C4-2B (cell line): ENCODE results near the gene CNTN5.

Experiments used
- ZFX ChIP-seq: fragments of 450-650 bp; IDR thresholded peaks from 2 replicates; pipeline ENCODE4 v1.6.1; 2017
- TF ChIP-seq, protein P1 (sequence below): fragments of 450-650 bp; conservative IDR thresholded peaks from 2 replicates; pipeline ENCODE4 v1.5.1; 2017; ENCODE audit warnings: mild to moderate bottlenecking

DNA sequence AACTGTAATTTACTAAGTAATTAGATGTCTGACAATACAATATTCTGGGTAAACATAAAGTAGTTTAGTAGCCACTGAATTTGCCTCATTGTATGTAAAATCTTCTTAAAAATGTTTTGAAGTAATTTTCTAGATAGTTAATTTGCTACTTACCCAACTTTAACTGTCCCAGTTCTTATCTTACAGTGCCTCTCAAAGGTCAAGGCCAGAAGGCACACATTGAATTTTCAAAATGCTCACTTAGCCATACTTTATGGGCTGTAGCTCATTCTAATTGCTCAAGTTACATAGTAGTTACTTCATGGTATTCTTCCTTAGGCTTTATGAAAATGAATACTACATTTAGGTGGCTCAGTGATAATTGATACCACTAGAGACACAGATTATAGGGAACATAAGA lies 666.6 kb downstream of the CNTN5 start:
- TF ChIP-seq, protein P1, sequence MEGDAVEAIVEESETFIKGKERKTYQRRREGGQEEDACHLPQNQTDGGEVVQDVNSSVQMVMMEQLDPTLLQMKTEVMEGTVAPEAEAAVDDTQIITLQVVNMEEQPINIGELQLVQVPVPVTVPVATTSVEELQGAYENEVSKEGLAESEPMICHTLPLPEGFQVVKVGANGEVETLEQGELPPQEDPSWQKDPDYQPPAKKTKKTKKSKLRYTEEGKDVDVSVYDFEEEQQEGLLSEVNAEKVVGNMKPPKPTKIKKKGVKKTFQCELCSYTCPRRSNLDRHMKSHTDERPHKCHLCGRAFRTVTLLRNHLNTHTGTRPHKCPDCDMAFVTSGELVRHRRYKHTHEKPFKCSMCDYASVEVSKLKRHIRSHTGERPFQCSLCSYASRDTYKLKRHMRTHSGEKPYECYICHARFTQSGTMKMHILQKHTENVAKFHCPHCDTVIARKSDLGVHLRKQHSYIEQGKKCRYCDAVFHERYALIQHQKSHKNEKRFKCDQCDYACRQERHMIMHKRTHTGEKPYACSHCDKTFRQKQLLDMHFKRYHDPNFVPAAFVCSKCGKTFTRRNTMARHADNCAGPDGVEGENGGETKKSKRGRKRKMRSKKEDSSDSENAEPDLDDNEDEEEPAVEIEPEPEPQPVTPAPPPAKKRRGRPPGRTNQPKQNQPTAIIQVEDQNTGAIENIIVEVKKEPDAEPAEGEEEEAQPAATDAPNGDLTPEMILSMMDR = peak; percentile 42
- TF ChIP-seq ZFX = no peak
